ENCODE data around the gene ARID5A. TPM values are rescaled to one million over a fixed set of nuclear protein-coding genes. Genes with fewer than 3 reads are reported as not detected.

Gene ARID5A
- polyA plus RNA-seq, 1 donor from 2014 or later: not detected

DNA sequence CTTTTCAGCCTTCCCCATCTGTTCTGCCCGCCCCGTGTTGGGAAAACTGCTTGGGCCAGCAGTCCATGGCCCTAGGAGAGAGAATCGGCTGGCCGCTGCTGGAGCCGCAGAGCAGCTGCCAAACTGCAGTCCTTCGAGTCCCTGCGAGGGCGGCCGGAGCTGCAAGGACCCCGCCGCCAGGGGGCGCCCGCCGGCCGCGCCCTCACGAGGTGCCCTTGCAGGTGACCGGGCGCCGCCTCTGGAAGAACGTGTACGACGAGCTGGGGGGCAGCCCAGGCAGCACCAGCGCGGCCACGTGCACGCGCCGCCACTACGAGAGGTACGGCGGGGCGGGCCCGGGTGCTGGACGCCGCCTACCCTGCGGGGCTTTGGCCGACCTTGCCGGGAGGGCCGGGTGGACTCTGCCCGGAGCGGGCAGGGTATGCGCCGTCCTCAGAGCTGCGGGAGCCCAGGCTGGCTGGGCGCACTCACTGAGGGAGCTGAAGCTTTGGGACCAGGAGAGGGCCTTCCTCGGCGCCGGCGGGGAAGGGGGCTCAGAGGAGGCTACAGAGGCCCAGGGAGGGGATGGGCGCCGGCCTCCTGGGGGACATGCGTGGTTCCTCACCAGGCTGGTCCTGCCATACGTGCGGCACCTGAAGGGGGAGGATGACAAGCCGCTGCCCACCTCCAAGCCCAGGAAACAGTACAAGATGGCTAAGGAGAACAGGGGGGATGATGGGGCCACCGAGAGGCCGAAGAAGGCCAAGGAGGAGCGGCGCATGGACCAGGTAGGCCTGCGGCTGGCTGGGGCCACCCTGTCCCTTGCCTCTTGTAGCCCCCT, 13.6 kb downstream of the ARID5A start:
- Histone ChIP-seq H4K20me1 (ENCODE audit: insufficient read depth) (no peaks in the 10 kb centered on the region), H3K79me2 (replicated peaks; ENCODE audit: insufficient read depth, low read length) (no peaks in the 10 kb centered on the region), H2AFZ (ENCODE audit: low read depth, low read length) (no peak overlapping the region), H3K27ac (ENCODE audit: low read length) (no peak overlapping the region), H3K27me3 (ENCODE audit: insufficient read depth, low read depth, low read length) (no peaks in the 10 kb centered on the region), H3K4me2 (ENCODE audit: low read length) (no peak overlapping the region), H3K9me3 (ENCODE audit: low read length) (no peaks in the 10 kb centered on the region), H3K36me3 (ENCODE audit: insufficient read depth, low read length) (no peaks in the 10 kb centered on the region), H3K9ac (ENCODE audit: low read length) (no peak overlapping the region), H3K4me3 (ENCODE audit: low read length) (no peak overlapping the region), H3K9me2 (ENCODE audit: insufficient read depth, low read length) (no peaks in the 10 kb centered on the region), H3F3A (ENCODE audit: insufficient read depth, low read length, poor library complexity, severe bottlenecking) (no peaks in the 10 kb centered on the region)
- TF ChIP-seq, protein P1, sequence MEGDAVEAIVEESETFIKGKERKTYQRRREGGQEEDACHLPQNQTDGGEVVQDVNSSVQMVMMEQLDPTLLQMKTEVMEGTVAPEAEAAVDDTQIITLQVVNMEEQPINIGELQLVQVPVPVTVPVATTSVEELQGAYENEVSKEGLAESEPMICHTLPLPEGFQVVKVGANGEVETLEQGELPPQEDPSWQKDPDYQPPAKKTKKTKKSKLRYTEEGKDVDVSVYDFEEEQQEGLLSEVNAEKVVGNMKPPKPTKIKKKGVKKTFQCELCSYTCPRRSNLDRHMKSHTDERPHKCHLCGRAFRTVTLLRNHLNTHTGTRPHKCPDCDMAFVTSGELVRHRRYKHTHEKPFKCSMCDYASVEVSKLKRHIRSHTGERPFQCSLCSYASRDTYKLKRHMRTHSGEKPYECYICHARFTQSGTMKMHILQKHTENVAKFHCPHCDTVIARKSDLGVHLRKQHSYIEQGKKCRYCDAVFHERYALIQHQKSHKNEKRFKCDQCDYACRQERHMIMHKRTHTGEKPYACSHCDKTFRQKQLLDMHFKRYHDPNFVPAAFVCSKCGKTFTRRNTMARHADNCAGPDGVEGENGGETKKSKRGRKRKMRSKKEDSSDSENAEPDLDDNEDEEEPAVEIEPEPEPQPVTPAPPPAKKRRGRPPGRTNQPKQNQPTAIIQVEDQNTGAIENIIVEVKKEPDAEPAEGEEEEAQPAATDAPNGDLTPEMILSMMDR (IDR thresholded peaks at IDR 0.05; ENCODE audit: poor library complexity, severe bottlenecking): no peak
- TF ChIP-seq RAD21 (conservative IDR thresholded peaks at IDR 0.05) (no peak), EZH2 (IDR thresholded peaks at IDR 0.05; ENCODE audit: borderline replicate concordance, insufficient read depth, low read length, poor library complexity, severe bottlenecking) (no peak), SMC3 (conservative IDR thresholded peaks at IDR 0.05; ENCODE audit: poor library complexity) (no peak), EP300 (conservative IDR thresholded peaks at IDR 0.05; ENCODE audit: poor library complexity, severe bottlenecking) (no peak), TAF1 (IDR thresholded peaks at IDR 0.05; ENCODE audit: low read depth) (no peak), MXI1 (conservative IDR thresholded peaks at IDR 0.05; ENCODE audit: poor library complexity, severe bottlenecking) (no peak), POLR2AphosphoS5 (IDR thresholded peaks at IDR 0.05) (no peak)
- TF ChIP-seq, protein P2, sequence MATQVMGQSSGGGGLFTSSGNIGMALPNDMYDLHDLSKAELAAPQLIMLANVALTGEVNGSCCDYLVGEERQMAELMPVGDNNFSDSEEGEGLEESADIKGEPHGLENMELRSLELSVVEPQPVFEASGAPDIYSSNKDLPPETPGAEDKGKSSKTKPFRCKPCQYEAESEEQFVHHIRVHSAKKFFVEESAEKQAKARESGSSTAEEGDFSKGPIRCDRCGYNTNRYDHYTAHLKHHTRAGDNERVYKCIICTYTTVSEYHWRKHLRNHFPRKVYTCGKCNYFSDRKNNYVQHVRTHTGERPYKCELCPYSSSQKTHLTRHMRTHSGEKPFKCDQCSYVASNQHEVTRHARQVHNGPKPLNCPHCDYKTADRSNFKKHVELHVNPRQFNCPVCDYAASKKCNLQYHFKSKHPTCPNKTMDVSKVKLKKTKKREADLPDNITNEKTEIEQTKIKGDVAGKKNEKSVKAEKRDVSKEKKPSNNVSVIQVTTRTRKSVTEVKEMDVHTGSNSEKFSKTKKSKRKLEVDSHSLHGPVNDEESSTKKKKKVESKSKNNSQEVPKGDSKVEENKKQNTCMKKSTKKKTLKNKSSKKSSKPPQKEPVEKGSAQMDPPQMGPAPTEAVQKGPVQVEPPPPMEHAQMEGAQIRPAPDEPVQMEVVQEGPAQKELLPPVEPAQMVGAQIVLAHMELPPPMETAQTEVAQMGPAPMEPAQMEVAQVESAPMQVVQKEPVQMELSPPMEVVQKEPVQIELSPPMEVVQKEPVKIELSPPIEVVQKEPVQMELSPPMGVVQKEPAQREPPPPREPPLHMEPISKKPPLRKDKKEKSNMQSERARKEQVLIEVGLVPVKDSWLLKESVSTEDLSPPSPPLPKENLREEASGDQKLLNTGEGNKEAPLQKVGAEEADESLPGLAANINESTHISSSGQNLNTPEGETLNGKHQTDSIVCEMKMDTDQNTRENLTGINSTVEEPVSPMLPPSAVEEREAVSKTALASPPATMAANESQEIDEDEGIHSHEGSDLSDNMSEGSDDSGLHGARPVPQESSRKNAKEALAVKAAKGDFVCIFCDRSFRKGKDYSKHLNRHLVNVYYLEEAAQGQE (IDR thresholded peaks at IDR 0.05; ENCODE audit: borderline replicate concordance): no peak

DNA sequence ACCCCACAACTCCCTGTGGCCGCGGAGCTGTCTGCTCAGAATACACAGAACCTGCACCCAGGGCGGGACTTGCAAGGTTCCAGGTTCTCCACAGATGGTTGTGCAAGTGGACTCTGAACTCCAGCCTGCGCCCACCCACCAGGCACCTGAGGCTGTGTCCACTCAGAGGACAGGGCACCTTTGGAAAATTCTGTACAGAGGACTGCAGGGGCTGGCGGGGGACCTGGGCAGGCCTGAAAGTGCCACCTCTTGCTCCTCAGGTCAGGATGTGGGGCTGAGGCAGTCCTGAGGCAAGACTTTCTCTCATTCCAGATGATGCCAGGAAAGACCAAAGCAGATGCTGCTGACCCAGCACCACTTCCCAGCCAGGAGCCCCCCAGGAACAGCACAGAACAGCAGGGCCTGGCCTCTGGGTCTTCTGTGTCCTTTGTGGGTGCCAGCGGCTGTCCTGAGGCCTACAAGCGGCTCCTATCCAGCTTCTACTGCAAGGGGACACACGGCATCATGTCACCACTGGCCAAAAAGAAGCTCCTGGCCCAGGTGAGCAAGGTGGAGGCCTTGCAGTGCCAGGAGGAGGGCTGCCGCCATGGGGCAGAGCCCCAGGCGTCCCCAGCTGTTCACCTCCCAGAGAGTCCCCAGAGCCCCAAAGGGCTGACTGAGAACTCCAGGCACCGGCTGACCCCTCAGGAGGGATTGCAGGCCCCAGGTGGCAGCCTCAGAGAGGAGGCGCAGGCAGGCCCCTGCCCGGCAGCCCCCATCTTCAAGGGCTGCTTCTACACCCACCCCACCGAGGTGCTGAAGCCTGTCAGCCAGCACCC, 14.4 kb downstream of the ARID5A start:
- Histone ChIP-seq H4K20me1 (ENCODE audit: insufficient read depth) (no peaks in the 10 kb centered on the region), H3K27me3 (ENCODE audit: insufficient read depth, low read depth, low read length) (no peaks in the 10 kb centered on the region), H3K9me3 (ENCODE audit: low read length) (no peaks in the 10 kb centered on the region), H3K79me2 (replicated peaks; ENCODE audit: insufficient read depth, low read length) (no peaks in the 10 kb centered on the region), H3K4me2 (ENCODE audit: low read length) (no peak overlapping the region), H3K27ac (ENCODE audit: low read length) (no peak overlapping the region), H3F3A (ENCODE audit: insufficient read depth, low read length, poor library complexity, severe bottlenecking) (no peaks in the 10 kb centered on the region), H3K4me3 (ENCODE audit: low read length) (no peak overlapping the region), H3K9me2 (ENCODE audit: insufficient read depth, low read length) (no peaks in the 10 kb centered on the region), H3K9ac (ENCODE audit: low read length) (no peak overlapping the region), H3K36me3 (ENCODE audit: insufficient read depth, low read length) (no peaks in the 10 kb centered on the region), H2AFZ (ENCODE audit: low read depth, low read length) (no peak overlapping the region)
- TF ChIP-seq EZH2 (IDR thresholded peaks at IDR 0.05; ENCODE audit: borderline replicate concordance, insufficient read depth, low read length, poor library complexity, severe bottlenecking): no peak
- TF ChIP-seq EP300 (conservative IDR thresholded peaks at IDR 0.05; ENCODE audit: poor library complexity, severe bottlenecking): no peak
- TF ChIP-seq, protein P1 (IDR thresholded peaks at IDR 0.05; ENCODE audit: poor library complexity, severe bottlenecking): no peak
- TF ChIP-seq, protein P2 (IDR thresholded peaks at IDR 0.05; ENCODE audit: borderline replicate concordance): no peak
- no peak for TF ChIP-seq SMC3 (conservative IDR thresholded peaks at IDR 0.05; ENCODE audit: poor library complexity)
- TF ChIP-seq TAF1 (IDR thresholded peaks at IDR 0.05; ENCODE audit: low read depth): no peak
- no peak for TF ChIP-seq RAD21 (conservative IDR thresholded peaks at IDR 0.05)
- no peak for TF ChIP-seq MXI1 (conservative IDR thresholded peaks at IDR 0.05; ENCODE audit: poor library complexity, severe bottlenecking)
- no peak for TF ChIP-seq POLR2AphosphoS5 (IDR thresholded peaks at IDR 0.05)
